Adrenal gland (tissue), 5 donors: ENCODE measurements around the gene PNPLA3.

ENCODE experiments used
- CTCF ChIP-seq, 6 experiments: fragments of 450-650 bp in 4 of 6; fragments of 200-600 bp in 2 of 6; sonication (generic) in 1 of 6; IDR thresholded peaks; 1 replicate in 5 of 6; 2 replicates in 1 of 6; pipeline versions ENCODE4 v1.5.1 to v1.8.0; 2016 to 2021; ENCODE audit warnings: antibody characterized with exemption in 6 of 6, mild to moderate bottlenecking in 2 of 6, moderate library complexity in 1 of 6
- POLR2A ChIP-seq, 2 donors: fragments of 450-650 bp; IDR thresholded peaks; one replicate each; pipeline ENCODE4 v1.6.1; 2017; ENCODE audit warnings: antibody characterized with exemption in 2 of 2, mild to moderate bottlenecking in 2 of 2, moderate library complexity in 1 of 2
- donor health status: DM: no; HTN: no; CAD: no.

DNA sequence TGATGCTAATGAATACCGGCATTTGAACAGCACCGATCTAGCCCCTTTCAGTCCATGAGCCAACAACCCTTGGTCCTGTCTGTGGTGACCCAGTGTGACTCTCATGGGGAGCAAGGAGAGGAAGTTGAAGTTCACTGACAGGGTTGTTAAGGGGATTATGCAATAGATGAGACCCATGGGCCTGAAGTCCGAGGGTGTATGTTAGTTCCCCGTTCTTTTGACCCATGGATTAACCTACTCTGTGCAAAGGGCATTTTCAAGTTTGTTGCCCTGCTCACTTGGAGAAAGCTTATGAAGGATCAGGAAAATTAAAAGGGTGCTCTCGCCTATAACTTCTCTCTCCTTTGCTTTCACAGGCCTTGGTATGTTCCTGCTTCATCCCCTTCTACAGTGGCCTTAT lies 4.9 kb downstream of the PNPLA3 start:
- TF ChIP-seq POLR2A (IDR thresholded peaks at IDR 0.05) (no peak), CTCF (IDR thresholded peaks at IDR 0.05) (no peak)
